HG03460 (cell line): ENCODE measurements around the gene TBC1D2.

ENCODE experiments used
- ATAC-seq: cut with Tn5 transposase; IDR thresholded peaks from one replicate; pipeline ENCODE4 v1.9.1; 2021; ENCODE audit not compliant: unreplicated experiment

The TBC1D2 gene

GRCh38 chr9:98241357-98242300 lies 13.8 kb downstream of the TBC1D2 start:
- no peak for ATAC-seq

DNA sequence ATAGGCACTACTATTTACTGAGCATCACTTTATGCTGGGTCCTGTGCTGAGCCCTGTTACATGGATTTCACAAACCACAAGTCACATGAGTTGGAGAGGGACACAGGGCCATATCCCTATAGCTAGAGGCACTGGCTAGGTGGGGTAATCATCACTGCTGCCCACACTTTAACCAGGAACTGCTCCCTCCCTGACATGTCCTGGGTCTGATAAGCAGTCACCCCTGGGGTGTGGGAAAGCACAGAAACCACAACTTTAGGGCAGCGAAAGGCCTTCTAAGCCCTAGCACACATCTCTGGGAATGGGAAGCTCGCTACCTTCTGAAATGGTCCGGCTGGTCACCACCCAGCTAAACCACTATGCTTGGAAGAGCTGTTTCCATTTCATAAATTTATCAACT lies 15.0 kb downstream of the TBC1D2 start:
- ATAC-seq, result no peak

GRCh38 chr9:98236901-98237487 lies 18.5 kb downstream of the TBC1D2 start:
- ATAC-seq, result no peak

DNA sequence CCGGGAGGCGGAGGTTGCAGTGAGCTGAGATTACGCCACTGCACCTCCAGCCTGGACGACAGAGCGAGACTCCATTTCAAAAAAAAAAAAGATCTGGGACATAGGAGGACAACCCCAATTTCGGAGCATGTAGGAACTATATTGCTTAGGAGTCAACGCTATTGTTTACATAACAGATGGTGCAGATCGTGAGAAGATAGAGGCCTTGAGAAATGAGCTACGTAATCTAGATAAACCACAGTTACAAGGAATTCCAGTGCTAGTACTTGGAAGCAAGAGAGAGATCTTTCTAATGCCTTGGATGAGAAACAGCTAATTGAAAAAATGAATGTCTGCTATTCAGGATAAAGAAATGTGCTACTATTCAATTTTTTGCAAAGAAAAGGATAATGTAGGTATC lies 20.3 kb downstream of the TBC1D2 start:
- no peak for ATAC-seq

- no peak for ATAC-seq
Observed at GRCh38 chr9:98234245-98234825, 21.1 kb downstream of the TBC1D2 start.

GRCh38 chr9:98232926-98233325 lies 22.5 kb downstream of the TBC1D2 start:
- no peak for ATAC-seq

DNA sequence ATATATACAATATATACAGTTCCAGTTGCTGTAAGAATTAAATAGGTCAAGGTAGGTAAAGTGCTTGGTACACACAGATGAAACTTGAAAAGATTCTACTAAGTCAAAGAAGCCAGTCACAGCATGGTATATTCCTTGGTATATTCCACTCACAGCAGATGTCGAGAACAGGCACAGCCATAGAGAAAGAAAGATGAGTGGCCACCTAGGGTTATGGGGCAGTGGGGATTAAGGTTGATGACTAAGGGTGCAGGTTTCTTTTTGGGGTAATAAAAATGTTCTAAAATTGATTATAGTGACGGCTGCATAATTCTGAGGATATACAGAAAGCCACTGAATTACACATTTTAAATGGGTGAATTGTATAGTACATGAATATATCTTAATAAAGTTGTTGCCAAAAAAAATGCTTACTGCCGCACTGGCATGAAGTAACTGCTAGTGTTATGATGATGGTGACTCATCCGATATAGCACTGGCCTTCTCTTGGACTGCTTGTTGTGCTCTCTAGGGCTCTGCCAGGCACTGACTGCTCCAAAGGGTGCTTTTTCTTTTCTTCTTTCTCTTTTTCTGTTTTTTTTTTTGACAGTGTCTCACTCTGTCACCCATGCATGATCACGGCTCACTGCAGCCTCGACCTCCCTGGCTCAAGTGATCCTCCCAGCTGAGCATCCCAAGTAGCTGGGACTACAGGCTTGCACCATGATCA lies 23.5 kb downstream of the TBC1D2 start:
- ATAC-seq, result no peak

GRCh38 chr9:98230789-98231188 lies 24.7 kb downstream of the TBC1D2 start:
- no peak for ATAC-seq

DNA sequence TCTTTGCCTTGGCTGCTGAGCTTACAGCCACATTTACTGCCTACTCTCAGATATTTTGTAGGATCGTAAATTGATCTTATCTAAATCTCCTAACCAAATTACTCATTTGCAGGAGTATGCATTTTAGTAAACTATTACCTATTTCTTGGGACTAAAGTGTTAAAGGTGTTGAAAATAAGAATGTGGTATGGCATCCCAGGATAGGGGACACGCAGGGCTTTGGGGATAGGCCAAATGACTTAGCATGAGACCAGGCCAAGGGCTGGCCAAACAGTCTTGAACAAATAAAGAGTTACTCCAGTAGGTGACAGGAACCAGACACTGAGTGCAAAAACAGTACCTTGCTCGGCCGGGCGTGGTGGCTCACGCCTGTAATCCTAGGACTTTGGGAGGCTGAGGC lies 25.1 kb downstream of the TBC1D2 start:
- ATAC-seq, result no peak

- ATAC-seq, result no peak
Observed at GRCh38 chr9:98229620-98230019, 25.8 kb downstream of the TBC1D2 start.

DNA sequence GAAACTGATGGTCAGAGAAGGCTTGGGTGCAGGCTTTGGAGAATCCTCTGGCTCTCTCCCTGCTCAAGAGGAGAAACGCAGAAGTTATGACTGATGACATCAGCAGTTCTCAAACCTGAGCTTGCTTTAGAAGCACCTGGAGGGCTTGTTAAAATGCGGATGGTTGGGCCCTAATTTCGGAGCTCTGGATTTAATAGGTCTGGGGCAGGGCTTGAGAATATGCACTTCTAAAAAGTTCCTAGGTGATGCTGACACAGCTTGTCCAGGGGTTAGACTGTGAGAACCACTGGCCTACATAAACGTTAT lies 26.4 kb downstream of the TBC1D2 start:
- no peak for ATAC-seq

DNA sequence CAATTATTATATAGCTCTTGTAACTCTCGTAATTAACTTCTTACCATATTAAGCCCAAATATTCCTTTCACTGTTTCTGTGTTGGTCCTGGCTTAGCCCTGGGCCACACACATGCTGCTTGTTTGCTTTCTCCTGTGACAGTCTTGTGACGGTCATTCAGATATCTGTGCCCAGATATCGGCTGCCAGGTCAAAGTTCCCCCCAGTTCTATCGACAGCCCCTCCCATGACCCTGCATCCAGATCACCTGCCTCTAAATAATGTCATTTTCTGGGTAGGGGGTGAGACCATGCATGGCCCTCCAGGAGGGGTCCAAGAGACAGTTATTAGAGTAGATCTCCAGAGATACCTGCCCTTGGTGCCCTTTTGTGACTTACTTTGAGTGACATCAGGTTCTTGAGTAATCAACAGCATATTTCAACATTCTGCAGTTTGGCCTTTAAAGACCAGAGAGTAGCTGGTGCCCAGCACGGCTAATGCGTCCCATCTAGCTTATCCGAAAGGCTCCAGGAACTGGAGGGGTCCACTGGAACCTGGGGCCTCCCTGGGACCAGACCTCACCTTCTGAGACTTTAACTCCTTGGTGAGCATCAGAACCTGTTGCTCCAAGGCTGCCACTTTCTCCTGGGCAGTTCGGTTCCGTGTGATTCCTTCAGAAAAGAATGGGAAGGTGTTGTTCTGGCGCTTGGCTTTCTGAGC lies 26.9 kb downstream of the TBC1D2 start:
- no peak for ATAC-seq

- ATAC-seq, result no peak
Observed at GRCh38 chr9:98227883-98228282, 27.6 kb downstream of the TBC1D2 start.

DNA sequence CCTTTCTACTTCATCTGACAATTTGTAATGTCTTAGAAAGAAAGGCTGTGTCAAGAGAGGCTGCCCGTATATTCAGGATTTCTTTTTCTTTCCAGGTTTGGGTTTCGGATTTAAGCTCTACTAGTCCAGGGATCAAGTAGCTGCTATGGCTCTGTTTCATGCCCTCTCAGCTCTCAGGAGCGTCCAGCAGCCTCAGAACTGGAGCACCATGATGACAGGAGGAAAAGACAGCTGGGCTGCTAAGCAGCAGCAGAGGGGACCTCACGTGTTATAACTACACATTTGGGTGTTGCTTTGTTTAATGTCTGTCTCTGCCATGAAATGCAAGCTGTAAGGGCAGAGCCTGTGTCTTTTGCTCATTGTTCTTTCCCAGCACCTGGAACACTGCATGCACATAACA lies 28.5 kb downstream of the TBC1D2 start:
- no peak for ATAC-seq

DNA sequence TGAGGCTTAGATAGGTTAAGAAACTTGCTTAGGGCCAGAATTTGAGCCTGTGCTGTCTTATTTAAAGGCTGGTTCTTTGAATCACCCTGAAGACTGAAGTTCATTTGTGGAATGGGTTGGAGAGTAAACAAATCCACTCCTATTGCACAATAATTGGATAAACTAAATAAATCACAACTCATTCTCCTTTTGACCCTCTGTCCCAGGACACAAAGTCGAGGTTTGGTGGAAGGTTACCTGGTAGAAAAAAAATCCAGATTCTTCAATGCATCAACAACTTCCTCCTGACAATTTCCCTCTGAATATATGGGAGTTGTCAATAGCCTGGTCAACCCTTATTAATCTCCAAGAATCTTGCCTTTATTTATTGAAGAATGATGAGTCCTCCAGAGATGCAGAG lies 28.9 kb downstream of the TBC1D2 start:
- no peak for ATAC-seq

DNA sequence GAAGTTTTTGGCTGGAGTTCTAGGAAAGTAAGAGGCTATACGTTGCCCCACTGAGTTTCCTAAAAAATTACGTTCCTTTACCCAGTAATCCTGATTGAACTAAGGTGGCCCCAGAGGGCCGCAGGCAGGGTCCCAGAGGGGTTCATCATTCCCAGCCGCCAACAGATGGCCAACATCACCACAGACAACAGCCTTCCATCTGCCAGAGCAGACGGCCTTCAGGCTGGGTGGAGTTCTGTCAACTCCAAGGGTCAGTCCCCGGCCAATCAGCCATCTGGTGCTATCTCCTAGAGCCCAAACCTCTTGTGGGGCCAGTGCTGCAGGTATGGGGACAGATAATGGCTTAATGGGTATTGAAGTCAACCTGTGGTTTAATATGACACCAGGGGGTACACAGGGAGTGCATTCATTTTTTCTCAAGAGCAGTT lies 30.4 kb downstream of the TBC1D2 start:
- ATAC-seq, result no peak

DNA sequence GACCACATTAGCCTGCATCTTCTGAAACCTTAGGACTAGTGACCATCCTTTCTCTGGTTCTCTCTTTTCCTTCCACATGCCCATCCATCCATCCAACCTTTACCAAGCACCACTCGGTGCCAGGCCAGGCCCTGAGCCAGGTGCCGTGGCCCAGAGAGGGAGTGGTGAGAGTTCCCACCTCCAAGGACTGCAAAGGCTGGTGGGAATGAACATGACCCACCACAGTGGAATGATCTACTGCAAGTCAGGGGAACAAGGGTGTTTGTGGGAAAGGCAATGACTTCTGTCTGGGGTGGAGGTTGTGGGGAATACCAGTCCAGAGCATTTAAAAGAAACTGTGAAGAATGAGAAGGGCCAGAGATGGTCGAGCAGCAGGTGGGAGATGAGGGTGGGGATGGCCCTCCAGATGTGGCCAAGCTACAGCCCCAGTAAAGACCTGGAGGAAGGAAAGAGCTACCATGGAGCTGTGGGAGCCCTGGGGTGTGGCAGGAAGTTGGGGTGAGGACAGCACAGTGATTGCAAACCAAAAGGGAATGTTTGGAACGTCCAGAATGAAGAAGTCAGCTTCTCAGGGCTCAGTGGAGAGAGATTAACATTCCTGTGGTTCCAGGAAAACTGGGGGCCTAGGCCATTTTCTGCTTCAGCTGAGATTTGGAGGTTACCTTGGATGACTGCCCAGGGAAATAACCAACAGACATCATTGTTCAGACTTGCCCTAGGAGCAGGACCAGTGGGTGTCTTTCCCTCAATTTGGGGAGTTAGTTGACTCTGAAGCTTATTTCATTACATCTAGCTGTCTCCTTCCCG lies 32.4 kb downstream of the TBC1D2 start:
- ATAC-seq, result no peak

GRCh38 chr9:98220911-98221310 lies 34.5 kb downstream of the TBC1D2 start:
- ATAC-seq, result no peak

- ATAC-seq, result no peak
Observed at GRCh38 chr9:98219794-98220370, 35.6 kb downstream of the TBC1D2 start.

DNA sequence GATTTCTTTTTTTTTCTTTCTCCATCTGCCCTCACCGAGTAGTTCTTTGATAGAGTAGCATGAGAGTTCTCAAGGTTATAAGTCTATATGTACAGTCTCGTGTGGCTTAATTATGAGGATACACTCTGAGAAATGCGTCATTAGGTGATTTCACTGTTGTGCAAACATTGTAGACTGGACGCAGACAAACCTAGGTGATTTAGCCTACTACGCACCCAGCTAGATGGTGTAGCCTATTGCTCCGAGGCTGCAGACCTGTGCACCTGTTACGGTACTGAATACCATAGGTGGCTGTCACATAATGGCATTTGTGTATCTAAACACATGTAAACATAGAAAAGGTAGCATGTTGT lies 36.1 kb downstream of the TBC1D2 start:
- no peak for ATAC-seq
